GM18951 (cell line): Measurements from ENCODE around the gene EXOC2.

Experiments used
- POLR2A ChIP-seq: IDR thresholded peaks from 4 replicates; pipeline ENCODE4 v1.6.1; 2011; ENCODE audit warnings: mild to moderate bottlenecking; ENCODE audit not compliant: insufficient read length, insufficient read depth; ENCODE audit errors: extremely low read depth
- in situ Hi-C: fragments of 300-500 bp; cut with MboI; formaldehyde crosslinking; loops from one replicate; pipeline ENCODE4 v1.12.0; 2022; ENCODE audit warnings: low sequenced_read_pairs, mixed read lengths, inconsistent platforms; ENCODE audit not compliant: unreplicated experiment

The EXOC2 gene

DNA sequence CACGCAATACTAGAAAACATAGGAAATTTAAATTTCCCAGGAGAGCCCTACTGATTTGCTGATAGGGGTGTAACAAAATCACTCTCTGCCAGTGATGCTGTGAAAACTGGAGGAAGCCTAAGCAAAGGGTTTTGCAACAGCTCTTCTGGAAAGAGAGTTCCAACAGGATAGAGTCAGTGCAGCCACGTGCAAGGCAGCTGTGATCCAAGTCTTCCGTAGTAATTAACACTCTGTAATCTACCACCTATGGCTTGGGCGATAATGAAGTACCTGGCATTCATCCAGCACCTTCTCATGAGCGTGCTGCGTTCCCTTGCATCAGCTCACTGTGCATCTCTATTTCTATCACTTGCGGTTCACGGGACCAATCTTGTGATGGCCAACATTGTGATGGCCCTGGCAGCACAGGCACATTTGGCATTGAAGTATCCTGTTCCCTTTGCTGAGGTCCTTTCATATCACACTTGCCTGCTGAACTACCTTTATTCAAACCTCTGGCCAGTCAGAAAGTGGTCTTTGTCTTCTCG is 253.2 kb downstream of the EXOC2 start:
- in situ Hi-C loops: no loop called here
- no peak for TF ChIP-seq POLR2A

DNA sequence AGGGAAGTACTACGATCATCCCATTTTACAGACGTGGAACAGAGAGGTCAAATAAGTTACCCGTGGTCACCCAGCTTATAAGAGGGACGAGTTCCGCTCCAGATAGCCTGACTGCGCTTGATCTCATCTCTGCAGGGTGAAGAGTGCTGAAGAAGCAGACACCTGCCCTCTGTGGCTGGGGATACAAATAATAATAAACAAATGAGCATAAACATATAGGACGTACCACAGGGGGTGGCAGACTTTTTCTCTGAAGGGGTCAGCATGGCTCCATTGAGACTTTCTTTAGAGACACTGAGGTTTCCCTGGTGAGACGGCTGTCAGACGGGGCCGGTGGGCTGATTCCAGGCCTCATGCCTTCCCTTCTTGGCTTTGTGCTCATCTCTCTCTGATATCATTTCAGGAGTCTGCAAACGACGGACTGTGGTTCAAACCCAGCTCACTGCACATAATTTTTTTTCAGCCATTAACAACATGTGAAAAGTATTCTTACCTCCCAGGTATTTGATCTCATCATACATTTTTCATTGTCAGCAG is 254.2 kb downstream of the EXOC2 start:
- in situ Hi-C loops: no loop called here
- TF ChIP-seq POLR2A: no peak

DNA sequence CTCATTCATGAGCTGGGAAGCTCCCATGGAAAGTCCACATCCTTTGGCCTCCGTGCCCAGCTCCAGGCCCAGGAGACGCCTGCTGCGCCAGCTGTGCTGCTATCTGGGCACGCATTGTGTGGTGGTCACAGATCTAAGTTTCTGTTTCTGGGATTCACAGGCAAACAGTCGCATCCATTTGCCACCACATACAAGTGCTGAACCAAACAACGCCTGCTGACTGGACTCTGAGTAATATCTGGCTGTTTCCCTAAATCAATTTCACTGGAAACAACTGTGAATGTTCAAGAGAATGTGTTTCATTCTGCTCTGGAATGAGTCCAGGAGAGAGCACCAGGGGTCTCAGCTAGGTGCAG is 255.9 kb downstream of the EXOC2 start:
- in situ Hi-C loops: no loop called here
- no peak for TF ChIP-seq POLR2A

DNA sequence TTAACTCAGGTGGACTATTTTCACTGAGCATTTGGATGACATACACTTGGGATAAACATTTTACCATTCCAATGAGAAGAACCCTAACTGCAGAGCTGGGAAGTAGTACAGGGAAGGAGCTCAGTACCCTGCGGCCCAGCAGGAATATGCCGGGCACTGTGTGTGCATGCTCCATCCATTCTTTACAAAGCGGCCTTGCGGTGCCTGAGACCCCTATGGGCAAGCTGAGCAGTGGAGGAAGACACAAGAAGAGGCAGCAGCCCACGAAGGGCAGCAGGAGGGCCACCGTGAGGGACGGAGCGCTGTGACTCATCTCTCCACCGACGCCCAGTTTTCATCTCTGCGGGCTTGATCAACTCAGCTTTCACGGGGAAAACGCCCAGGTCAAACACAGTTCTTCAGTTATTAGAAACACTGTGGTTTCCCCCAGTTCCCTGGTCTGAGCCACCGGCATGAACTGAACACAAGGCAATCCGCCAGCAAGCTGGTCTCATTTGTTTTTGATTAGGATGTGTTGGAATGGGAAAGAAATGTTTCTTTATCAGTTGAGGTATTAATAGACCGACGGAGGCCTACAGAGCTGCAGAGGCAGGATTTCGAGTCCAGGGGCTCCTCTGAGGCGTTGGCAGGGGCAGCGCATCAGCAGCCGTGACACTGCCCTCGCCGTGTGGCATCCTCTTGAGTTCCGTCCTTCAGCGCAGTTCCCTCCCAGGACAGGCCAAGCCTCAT is 256.5 kb downstream of the EXOC2 start:
- in situ Hi-C loops: no loop called here
- TF ChIP-seq POLR2A: no peak

- in situ Hi-C loops: no loop called here
- no peak for TF ChIP-seq POLR2A
Observed at GRCh38 chr6:435441-436307, 257.3 kb downstream of the EXOC2 start.
